Activated CD4-positive, alpha-beta T cell treated with anti-CD3 and anti-CD28 coated beads for 48 hours (primary cell): Measurements from ENCODE around the gene GTF3C5.
"Not testable (repeated sequence)": the region's sequence is repeated elsewhere in the genome, so short reads cannot be mapped to it uniquely, and the experiment has no call there.

Experiments
- DNase-seq: peaks from one replicate; pipeline ENCODE4 v3.0.0-alpha.2; 2020

Gene GTF3C5

DNA sequence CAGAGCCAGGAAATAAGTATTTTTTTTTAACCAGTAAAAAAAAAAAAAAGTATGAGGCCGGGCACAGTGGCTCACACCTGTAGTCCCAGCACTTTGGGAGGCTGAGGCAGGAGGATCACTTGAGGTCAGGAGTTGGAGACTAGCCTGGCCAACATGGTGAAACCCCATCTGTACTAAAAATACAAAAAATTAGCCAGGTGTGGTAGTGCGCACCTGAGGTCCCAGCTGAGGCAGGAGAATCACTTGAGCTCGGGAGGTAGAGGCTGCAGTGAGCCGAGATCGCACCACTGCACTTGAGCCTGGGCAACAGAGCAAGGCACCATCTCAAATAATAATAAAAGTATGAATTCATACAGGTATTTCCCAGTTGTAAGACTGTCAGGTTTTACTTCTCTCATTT, 41.4 kb downstream of the GTF3C5 start:
- not testable (repeated sequence) for DNase-seq

DNA sequence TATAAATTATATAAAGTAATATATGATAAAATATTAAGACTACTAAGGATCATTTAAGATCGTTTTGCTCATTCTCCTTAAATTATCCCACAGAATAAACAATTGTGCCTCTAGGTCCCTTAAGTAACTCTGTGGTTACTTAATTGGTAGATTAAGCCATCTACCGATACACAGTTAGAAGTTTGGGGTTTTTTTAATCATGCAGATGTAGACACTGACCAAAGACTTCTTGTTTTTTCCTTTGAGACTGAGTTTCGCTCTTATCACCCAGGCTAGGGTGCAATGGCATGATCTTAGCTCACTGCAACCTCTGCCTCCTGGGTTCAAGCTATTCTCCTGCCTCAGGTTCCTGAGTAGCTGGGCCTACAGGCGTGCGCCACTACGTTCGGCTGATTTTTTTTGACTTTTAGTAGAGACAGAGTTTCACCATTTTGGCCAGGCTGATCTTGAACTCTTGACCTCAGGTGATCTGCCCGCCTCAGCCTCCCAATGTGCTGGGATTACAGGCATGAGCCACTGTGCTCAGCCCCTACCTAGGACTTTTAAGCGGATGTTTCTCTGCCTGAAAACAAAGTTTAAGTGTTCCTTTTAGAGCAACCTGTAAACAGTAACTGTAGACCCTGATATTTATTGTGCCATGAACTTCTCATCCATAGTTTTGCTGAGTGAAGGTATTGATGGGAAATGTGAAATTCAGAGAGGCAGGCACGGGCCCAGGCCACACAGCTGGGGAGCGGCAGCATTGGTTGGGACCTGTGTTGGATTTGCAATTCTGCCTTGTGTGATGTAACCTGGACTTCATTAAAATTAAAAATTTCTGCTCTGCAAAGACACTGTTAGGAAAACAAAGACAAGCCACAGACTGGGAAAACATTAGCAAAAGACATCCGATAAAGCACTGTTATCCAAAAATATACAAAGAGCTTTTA, 42.6 kb downstream of the GTF3C5 start:
- no peak for DNase-seq

DNA sequence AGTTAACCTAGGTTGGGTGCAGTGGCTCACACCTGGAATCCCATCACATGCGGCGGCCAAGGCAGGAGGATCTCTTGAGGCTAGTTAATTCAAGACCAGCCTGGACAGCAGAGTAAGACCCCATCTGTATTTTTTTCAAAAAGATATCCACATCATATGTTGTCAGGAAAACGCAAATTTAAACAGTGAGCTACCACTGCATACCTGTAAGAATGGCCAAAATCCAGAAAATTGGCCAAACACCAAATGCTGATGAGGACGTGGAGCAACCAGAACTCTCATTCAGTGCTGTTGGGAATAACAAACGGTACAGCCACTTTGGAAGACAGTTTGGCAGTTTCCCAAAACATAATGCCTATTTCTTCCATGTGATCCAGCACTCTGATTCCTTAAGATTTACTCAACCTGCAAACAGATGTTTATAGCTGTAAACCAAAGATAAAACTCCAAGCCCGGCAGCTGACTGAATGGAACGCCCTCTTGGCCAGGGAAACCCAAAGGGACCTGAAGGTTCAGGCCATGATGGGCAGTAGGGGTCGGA, 43.4 kb downstream of the GTF3C5 start:
- no peak for DNase-seq

DNA sequence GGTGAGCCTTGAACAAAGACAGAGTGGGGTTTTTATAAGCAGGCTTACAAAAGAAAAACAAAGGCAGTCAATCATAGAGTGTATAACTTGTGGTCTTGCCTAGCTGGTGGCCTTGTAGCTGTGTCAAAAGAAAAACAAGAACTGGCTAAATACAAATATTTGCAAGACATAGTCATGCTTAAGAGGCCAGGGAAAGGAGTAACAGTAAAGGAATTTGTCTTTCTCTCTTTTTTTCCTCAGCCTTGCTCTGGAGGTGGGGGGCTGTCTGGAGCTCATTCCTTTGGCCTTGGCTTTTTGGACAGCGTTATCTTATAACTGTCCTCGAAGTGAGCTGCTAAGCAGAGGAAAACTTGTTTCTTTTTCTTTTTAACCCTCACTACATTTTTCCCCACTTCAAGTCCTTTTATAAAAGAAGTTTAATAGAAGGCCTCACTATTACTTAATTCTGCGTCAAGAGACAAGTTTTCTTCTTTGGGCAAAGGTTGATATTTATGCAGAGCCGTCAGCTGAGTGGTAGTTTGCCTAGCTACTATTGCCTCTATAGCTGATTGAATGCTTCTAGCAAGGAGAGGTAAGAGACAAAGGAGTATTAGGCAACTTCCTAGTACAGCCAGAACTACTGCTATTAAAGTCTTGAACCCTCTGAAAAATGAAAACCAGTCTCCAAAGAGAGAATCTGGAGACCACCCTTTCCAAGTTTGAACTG, 45.3 kb downstream of the GTF3C5 start:
- no peak for DNase-seq

DNA sequence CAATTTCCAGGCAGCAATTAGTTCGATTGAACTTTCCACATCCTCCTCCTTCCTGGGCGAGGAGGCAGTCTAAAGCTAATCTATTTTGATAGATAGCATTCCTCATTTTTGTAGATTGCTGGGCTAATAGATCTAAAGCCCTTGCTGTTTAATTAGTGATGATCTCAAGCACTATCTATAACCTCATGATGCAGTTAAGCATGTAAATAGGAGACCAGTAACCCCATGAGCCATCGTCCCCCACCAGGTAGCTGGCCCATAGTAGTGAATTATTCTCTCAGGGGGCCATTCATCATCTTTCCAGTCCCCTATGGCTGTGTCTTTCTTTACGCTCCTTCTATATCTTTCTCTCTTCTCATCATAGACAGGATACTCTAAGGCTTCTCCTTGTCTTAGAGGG, 45.9 kb downstream of the GTF3C5 start:
- no peak for DNase-seq

DNA sequence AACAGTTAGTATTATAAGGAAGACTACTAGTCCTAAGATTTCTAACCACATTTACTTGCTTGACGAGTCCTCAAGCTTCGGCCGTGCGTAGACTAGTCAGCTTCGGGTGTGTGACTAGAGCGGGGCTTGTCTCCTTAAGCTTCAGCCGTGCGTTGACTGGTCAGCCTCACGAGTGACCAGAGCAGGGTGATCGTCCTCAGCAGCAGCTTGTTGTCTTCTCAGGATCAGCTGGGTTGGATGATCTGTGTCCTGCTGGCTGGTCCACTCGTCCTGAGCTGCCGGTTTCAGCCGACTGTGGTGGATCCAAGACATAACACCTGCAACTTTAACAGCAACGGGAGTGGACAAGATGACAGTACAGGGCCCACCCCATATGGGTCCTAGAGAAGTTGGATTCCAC, 47.7 kb downstream of the GTF3C5 start:
- no peak for DNase-seq

DNA sequence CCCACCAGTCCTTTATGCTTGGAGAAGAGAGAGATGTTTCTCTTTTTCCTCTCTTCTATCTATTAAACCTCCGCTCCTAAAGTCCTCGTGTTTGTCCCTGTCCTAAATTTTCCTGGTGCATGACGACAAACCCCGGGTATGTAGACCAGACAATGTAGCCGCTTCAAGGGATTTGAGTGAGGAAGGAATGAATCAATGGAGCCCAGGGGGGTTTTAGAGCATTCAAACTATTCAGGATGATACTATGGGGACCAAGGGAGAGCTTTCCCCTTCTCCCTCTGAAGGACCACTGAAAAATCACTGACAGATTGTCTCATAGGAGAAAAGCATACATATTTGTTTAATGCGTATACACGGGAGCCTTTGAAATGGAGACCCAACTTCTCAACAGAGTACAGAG, 49.4 kb downstream of the GTF3C5 start:
- DNase-seq, result no peak

DNA sequence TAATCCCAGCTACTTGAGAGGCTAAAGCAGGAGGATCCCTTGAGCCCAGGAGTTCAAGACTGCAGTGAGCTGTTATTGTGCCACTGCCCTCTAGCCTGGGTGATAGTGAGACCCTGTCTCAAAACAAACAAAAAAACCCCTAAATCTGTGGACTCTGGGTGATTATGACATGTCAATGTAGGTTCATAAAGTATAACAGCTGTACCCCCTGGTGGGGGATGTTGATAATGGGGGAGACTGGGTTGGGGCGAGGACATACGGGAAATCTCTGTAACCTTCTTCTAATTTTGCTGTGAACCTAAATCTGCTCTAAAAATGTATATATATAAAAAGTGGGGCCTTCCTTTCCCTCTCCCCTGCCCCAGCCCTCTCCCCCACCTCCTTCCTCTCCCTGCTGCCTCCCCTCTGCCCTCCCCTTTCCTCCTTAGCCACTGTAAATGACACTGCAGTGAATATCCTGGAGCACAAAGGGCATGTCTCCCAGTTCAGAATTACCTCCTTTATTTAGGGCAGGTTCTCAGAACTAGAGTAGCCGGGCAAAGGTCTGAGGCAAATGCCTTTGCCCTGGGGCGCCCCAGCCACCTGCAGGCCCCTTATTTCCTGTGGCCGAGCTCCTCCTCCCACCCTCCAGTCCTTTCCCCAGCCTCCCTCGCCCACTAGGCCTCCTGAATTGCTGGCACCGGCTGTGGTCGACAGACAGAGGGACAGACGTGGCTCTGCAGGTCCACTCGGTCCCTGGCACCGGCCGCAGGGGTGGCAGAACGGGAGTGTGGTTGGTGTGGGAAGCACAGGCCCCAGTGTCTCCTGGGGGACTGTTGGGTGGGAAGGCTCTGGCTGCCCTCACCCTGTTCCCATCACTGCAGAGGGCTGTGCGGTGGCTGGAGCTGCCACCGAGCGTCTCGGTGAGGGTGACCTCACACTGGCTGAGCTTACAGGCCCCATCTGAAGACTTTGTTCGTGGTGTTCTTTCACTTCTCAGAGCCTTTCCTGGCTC, 50.3 kb downstream of the GTF3C5 start:
- DNase-seq, result not testable (repeated sequence)

DNA sequence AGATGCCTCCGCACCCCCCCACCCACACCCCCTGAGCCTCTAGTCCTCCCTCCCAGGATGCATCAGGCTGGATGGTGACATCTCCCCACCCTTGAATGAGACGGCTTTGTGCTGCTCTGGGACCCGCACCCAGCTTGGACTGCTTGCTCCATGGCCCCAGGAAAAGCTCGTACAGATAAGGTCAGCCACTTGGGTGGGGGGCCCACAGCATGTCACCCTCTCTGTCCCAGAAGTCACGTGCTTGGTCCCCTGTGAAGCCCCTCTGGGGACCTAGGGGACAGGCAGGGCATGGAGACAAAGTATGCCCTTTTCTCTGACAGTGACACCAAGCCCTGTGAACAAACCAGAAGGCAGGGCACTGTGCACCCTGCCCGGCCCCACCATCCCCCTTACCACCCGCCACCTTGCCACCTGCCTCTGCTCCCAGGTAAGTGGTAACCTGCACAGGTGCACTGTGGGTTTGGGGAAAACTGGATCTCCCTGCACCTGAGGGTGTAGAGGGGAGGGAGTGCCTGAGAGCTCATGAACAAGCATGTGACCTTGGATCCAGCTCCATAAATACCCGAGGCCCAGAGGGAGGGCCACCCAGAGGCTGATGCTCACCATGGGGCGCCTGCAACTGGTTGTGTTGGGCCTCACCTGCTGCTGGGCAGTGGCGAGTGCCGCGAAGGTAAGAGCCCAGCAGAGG, 51.3 kb downstream of the GTF3C5 start:
- not testable (repeated sequence) for DNase-seq

DNA sequence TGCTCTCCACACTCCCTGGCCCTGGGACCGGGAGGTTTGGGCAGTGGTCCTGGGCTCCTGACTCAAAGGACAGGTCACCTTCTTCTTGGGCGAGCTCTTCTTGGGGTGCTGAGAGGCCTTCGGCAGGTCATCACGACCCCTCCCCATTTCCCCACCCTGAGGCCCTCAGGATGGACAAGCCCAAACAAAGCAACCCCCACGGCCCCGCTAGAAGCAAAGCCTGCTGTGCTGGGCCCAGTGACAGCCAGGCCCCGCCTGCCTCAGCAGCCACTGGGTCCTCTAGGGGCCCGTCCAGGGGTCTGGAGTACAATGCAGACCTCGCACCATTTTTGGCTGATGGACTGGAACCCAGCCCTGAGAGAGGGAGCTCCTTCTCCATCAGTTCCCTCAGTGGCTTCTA, 52.9 kb downstream of the GTF3C5 start:
- DNase-seq, result not testable (repeated sequence)

DNA sequence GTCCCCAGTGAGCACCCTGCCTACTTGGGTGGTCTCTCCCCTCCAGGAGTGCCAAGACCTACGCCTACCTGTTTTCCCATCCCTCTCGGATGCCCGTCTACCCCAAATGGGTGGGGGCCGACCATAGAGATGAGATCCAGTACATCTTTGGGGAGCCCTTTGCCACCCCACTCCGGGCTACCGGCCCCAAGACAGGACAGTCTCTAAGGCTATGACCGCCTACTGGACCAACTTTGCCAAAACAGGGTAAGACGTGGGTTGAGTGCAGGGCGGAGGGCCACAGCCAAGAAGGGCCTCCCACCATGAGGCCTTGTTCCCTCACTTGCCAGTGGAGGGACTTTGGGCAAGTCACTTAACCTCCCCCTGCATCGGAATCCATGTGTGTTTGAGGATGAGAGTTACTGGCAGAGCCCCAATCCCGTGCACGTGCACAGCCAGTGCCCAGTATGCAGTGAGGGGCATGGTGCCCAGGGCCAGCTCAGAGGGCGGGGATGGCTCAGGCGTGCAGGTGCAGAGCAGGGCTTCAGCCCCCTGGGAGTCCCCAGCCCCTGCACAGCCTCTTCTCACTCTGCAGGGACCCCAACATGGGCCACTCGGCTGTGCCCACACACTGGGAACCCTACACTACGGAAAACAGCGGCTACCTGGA, 55.5 kb downstream of the GTF3C5 start:
- not testable (repeated sequence) for DNase-seq

DNA sequence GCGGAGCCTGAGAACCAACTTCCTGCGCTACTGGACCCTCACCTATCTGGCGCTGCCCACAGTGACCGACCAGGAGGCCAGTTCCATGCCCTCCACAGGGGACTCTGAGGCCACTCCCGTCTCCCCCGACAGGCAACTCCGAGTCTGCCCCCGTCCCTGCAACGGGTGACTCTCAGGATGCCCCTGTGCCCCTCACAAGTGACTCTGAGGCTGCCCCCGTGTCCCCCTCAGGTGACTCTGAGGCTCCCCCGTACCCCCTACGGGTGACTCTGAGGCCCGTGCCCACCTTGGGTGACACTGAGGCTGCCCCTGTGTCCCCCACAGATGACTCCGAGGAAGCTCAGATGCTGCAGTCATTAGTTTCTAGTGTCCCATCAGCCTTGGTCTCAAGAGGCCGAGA, 56.1 kb downstream of the GTF3C5 start:
- DNase-seq, result no peak

DNA sequence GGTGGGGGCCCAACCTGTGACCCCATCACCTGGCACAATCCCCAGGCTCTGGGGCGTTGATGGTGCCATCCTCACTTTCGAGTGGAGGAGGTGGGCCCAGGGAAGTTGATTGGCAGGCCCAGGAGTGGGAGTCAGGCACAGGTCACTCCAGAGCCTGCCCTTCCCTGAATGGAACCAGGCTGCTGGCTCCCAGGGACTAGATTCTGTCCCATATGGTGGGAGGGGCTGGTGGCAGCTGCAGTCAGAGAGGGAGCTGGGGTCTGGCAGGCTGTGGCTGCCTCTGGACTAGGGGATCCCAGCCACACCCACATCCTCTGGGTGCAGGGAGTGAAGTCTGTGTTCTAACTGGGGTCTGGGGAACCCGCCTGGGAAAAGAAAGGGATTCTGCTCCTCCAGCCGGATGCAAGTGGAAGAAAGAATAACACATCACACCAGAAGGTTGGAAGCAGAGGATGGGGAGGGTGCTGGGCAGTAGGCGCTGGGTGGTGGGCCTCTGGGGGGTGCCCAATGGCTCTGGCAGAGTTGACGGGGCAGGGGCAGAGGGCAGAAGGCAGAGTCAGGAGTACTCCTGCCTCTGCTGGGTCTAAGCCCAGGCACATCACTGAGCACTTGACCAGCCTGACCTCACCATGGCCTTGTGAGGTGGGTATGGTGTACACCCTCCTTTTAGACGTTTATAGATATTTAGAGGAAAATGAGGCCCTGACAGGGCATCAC, 56.8 kb downstream of the GTF3C5 start:
- no peak for DNase-seq

DNA sequence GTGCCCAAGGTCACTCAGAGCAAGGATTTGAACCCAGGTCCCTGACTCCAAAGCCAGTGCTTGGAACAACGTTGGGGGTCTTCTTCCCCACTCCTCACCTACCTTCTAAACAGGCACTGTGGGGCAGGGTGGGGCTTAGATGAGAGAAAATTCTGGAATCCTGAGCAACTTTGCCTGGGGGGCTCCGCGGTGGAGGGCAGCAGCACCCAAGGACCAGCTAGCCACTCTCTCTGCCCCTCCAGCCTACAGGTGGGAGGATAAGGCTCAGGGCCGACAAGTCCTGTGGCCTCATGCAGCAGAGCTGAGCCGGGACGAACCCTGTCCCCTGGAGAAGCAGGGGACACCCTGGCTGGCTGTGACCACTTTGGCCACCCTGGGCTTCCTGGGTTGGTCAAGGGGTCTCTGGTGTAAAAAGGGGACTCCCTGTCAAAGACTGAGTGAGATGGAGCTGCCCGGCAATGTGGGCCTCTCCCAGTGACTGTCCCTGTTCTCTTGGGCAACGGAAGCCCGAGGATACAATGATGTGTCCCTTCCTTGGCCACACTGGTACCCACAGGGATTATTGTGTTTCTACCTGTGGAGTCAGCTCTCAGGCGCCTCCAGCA, 57.5 kb downstream of the GTF3C5 start:
- DNase-seq, result no peak

DNA sequence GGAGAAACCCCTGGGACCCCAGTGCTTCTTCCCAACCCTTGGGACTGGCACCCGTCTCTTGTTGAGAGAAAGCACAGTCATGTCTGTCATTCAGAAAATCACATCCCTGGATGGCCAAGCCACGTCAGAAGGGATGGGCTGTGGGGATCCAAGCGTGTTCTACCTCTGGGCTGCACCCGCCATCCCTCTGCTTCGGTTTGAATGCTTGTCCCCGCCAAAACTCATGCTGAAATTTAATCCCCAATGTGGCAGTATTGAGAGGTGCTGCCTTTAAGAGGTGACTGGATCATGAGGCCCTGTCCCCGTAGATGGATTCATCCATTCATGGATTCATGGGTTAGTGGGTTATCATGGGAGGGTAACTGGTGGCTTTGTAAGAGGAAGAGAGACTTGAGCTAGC, 58.0 kb downstream of the GTF3C5 start:
- no peak for DNase-seq

DNA sequence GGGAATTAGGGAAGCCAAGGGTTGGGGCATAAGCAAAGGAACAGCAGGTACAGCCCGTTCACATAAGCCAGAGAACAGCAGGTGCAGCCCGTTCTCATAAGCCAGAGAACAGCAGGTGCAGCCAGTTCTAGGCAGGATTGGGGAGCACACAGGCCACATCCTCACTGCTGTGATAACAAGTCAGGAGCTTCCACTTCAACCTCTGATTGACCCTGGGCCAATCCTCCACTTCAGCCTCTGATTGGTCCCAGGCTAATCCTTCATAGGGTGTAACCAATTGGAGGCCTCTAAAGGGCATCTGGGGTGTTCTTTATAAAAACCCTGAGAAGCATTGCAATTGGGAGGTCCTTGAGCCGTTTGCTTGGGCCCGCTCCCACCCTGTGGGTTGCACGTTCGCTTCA, 58.5 kb downstream of the GTF3C5 start:
- DNase-seq, result no peak

DNA sequence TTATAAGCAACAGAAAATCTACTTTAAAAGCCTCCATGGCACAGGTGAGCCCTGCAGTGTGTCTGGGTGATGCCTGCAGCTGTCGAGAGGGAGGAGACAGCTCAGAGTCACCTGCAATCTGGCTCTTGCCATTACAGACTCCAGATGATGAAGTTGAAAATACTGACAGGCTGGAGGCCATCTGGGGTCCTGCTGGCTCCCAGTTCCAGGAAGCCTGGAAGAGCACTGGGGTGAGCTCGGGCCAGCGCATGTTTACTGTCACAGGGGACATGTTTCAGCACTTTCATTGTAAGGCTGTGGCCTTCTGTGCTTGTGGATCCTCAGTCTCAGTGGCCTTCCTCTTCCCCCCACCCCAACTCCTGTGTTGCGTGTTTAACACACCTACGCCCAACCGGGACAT, 59.4 kb downstream of the GTF3C5 start:
- DNase-seq, result no peak

DNA sequence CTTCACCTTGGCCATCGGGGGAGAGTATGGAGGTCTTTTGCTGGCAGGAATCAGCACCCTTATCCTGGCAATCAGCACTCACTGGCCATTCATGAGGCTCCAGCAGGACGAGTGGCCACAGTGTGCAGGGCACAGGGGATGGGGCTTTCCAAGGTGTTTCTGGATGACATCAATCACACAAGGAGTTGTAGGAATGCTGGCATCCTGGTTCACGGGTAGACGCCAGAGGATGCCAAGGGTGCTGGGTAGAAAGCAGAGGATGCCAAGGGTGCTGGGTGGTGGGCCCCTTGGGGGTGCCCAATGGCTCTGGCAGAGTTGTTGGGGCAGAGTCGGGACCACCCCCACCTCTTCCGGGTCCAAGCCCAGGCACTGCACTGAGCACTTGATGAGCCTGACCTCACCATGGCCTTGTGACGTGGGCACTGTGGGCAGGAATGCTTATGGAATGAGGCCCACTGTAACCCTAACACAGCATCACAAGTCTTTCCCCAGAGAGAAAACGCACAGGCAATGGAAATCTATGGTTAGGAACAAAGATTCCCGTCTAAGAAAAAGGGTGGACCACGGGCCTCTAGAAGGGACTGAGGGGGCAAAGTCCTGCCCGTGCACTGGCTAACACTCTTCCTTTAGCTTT, 60.1 kb downstream of the GTF3C5 start:
- DNase-seq, result no peak

DNA sequence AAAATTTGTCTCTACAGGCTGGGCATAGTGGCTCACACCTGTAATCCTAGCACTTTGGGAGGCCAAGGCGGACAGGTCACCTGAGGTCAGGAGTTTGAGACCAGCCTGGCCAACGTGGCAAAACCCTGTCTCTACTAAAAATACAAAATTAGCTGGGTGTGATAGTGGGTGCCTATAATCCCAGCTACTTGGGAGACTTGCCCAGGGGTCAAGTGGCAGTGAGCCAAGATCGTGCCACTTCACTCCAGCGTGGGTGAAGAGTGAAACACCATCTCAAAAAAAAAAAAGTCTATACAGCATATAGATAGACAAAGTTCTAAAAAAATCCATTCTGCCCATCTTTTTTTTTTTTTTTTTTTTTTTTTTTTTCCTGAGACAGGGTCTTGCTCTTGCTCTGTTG, 63.6 kb downstream of the GTF3C5 start:
- not testable (repeated sequence) for DNase-seq

DNA sequence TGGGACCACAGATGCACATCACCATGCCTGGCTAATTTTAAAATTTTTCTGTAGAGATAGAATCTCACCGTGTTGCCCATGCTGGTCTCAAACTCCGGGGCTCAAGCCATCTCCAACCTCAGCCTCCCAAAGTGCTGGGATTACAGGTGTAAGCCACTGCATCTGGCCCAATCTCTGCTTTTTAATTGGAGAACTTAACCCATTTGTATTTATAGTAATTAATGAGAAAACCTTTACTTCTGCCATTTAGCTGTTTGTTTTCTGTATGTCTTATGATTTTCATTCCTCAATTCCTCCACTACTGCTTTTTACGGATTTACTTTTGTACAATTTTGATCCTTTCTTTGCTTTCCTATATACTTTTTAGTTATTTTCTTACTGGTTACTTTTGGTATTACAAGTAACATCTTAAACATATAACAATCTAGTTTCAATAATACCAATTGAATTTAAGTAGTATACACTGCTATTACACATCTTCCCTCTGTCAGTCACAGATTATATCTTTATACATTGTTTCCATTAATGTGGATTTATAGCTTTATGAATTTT, 64.1 kb downstream of the GTF3C5 start:
- no peak for DNase-seq
